GM21529 (cell line): Measurements from ENCODE around the gene SNIP1.
A peak's percentile ranks its signal among the peaks of the same experiment; 100 is the strongest.
"Not testable (repeated sequence)": the region's sequence is repeated elsewhere in the genome, so short reads cannot be mapped to it uniquely, and the experiment has no call there.

Experiments
- ATAC-seq: cut with Tn5 transposase; IDR thresholded peaks from one replicate; pipeline ENCODE4 v1.9.1; 2021; ENCODE audit not compliant: unreplicated experiment

Gene SNIP1

DNA sequence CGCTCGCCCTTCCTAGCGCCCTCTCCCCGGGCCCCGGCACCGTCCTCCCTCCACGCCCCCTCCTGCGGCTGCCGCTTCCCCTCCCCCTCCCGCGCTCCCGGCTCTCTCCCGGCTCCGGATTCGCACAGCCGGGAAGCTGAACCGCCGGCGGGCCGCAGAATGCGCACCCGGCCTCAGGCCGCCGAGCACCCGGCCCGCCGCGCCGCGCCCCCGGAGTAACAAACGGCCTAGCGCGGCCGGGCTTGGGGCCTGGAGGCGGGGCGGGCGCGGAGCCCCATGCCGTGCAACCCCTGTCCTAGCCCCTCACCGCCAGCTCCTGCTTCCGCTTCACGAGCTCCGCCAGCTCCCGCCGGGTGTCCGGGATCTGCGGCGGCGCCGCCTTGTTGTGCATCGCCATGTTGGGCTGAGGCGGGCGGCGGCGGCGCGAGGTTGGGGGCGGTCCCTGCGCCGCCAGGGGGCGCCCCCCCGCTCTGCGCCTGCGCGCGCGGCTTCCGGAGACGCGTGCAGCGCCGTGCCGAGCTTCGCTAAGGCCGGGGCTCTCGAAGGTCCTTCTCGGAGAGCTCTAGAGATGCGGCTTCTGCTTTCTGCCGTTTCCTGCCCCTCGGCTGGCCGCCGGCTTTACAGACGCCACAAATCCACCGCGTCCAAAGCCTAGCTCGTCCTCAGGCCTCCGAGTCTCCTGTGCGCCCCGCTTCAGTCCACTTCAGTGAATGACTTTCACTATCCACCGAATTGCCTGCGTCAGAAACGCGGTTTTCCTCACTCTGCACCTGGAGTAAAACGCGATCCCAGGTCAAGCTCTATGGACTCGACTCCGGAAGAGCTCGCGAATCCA, 39.5 kb downstream of the SNIP1 start, which contains the start of gene MEAF6:
Gene MEAF6, minus strand, starts transcription at position 417 of the 835 bp plus-strand sequence. Its CDS starts 20 bp downstream, at position 397.
- peak; percentile 88 for ATAC-seq

GRCh38 chr1:37513795-37514349, 40.2 kb downstream of the SNIP1 start:
- ATAC-seq = peak; percentile 30

- ATAC-seq = no peak
Observed at GRCh38 chr1:37509181-37509580, 44.9 kb downstream of the SNIP1 start.

DNA sequence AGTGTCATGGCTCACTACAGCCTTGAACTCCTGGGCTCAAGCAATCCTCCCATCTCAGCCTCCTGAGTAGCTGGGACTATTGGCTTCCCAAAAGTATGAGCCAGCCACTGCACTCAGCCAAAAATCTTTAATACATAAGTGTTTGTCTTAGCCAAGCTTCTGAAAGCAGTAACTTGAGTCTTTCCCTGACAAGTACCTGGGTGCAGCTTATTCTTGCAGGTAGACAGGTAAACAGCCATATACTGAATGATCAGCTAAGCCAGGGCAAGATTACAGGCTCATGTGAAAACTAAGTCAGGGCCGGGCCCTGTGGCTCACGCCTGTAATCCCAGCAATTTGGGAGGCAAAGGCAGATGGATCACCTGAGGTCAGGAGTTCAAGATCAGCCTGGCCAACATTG, 47.4 kb downstream of the SNIP1 start:
- no peak for ATAC-seq

DNA sequence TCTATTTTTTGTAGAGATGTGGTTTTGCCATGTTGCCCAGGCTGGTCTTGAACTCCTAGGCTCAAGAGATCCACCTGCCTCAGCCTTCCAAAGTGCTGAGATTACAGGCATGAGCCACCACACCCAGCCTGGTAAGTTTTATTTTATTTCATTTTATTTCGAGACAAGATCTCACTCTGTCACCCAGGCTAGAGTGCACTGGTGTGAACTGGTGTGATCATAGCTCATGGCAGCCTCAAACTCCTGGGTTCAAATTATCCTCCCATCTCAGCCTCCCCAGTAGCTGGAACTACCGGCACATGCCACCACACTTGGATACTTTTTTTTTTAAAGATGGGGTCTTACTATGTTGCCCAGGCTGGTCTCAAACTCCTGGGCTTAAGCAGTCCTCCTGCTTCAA, 51.3 kb downstream of the SNIP1 start:
- ATAC-seq = not testable (repeated sequence)

DNA sequence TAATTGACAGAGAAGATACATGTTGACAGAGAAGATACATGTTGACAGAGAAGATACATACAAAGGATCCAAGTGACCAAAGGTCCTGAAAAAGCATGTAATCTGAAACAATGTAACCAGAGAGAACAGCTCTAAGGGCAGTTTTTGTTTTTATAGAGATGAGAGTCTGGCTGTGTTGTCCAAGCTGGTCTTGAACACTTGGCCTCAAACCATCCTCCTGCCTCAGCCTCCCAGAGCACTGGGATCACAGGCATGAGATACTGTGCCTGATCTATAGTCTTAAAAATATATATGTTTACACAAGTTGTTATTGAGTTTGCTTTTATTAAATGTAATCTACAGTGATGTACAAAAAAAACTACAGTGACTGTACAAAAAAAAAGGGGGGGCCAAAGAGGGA, 52.0 kb downstream of the SNIP1 start:
- ATAC-seq = no peak

DNA sequence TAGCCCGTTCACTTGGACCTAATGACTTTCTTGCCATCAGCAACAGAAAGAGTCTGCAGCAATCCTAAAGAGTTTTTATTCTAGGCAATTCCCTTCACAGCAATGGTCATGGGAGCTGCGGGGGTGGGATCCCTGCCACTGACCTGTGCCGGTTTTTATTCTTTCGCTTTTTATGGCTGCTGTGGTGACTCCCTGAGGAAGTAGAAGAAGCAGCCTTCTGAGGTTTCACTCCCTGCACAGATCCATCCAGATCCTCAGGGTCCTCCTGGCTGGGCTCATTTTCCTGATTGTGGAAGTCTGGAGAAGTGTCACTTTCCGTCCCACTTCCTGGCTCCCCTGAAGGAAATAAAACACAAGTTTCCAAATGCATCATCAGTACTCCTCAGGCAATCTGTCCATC, 52.4 kb downstream of the SNIP1 start:
- ATAC-seq = no peak

GRCh38 chr1:37498872-37499617, 55.0 kb downstream of the SNIP1 start:
- ATAC-seq = no peak

DNA sequence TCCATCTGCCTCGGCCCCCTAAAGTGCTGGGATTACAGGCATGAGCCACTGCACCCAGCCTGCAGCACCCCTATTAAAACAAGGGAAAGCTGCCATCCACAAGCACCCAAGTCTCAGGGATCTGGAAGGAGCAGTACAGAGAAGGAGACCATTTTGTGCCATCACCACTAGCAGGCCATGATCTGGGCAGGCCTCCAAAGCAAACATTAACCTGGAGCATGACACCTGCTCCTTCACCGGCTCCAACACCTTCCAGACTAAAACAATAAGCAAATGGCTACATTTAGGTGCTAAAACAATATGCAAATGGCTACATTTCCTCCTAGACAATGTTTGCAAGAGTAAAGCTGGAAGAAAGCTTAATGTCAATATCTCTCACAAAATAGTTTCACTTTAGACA, 56.3 kb downstream of the SNIP1 start:
- no peak for ATAC-seq

GRCh38 chr1:37495875-37496274, 58.2 kb downstream of the SNIP1 start:
- no peak for ATAC-seq

- no peak for ATAC-seq
Observed at GRCh38 chr1:37493336-37494098, 60.6 kb downstream of the SNIP1 start.

- ATAC-seq = no peak
Observed at GRCh38 chr1:37487619-37487984, 66.5 kb downstream of the SNIP1 start.

DNA sequence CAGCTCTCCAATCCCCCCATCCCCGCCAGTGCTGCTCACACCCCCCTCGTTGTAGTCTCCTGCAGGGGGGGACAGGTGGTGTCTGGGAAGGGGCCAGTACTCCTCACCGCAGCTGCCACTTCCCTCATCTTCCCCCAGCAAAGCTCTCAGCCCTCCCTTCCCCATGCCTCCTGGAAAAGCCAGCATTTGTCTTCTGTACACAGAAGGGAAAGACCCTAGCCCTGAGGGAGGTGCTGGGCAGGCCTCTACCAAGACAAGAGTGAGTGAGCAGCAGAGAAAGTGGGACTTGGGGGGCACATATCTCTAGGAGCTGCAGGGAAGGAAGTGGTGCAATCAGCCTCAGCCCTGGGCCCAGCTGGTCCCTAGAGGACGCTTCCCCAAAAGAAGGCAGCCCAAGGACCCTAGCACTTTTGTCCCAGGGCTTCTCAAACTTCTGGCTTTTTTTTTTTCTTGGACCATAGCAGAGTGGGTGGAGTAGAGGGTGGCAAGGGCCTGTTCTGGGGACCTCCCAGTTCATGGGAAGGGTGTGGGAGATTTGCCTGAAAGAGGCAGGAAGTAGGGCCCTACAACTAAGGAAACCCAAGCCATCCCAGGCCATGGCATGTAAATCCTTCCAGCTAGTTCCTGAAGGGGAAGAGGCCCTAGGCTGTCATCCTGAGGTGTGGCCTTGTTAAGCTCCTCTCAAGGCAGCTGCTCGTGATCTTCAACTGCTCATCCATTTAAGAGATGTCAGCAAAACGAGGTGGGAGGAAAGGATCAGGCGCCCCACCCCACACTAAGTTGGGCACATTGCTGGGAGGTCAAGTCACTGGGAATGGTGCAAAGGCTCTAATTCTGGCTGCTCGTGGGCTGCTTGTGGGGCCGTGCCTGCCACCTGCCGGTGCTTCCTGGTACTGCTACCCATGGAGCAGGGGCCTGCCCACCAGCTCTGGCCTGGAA, 67.1 kb downstream of the SNIP1 start:
- no peak for ATAC-seq

- ATAC-seq = no peak
Observed at GRCh38 chr1:37485902-37486679, 68.0 kb downstream of the SNIP1 start.
